G401 (cell line): ENCODE data around the gene PACRG. TPM values are rescaled to one million over a fixed set of nuclear protein-coding genes. Genes with fewer than 3 reads are reported as not detected.

Source experiments
- DNase-seq: peaks from one replicate; pipeline ENCODE4 v3.0.0-alpha.2; 2015; ENCODE audit warnings: low spot score
- in situ Hi-C: cut with HindIII; loops from 2 replicates; pipeline ENCODE4 v1.10.0; 2016; ENCODE audit warnings: low sequenced_read_pairs, mixed read lengths
- total RNA-seq: library from RNA; depleted of rRNA; stranded (reverse); fragments of >200 nt; shearing (Covaris generic); gene quantifications from 2 replicates; pipeline ENCODE4 v1.2.3, GENCODE V29; 2014

The PACRG gene
- total RNA-seq, 1 experiment from 2014 or later, result not detected

GRCh38 chr6:163095401-163095800 lies 367.6 kb downstream of the PACRG start:
- peak; percentile 79 for DNase-seq
- in situ Hi-C loops, result no loop called here

- peak; percentile 88 for DNase-seq
- in situ Hi-C loops, result no loop called here
Observed at GRCh38 chr6:163098827-163099479, 371.2 kb downstream of the PACRG start.

GRCh38 chr6:163099621-163100171 lies 371.9 kb downstream of the PACRG start:
- in situ Hi-C loops, result no loop called here
- no peak for DNase-seq

- in situ Hi-C loops, result no loop called here
- DNase-seq, result no peak
Observed at GRCh38 chr6:163100259-163100658, 372.5 kb downstream of the PACRG start.

- in situ Hi-C loops, result no loop called here
- DNase-seq, result no peak
Observed at GRCh38 chr6:163113358-163113962, 385.7 kb downstream of the PACRG start.

- DNase-seq, result no peak
- in situ Hi-C loops, result no loop called here
Observed at GRCh38 chr6:163118941-163119340, 391.2 kb downstream of the PACRG start.

- DNase-seq, result no peak
- in situ Hi-C loops, result no loop called here
Observed at GRCh38 chr6:163120223-163120622, 392.4 kb downstream of the PACRG start.

GRCh38 chr6:163121270-163121669 lies 393.5 kb downstream of the PACRG start:
- in situ Hi-C loops, result no loop called here
- no peak for DNase-seq

- no peak for DNase-seq
- in situ Hi-C loops, result no loop called here
Observed at GRCh38 chr6:163122365-163122764, 394.6 kb downstream of the PACRG start.

- in situ Hi-C loops, result no loop called here
- DNase-seq, result no peak
Observed at GRCh38 chr6:163123098-163123497, 395.3 kb downstream of the PACRG start.

GRCh38 chr6:163126741-163127140 lies 399.0 kb downstream of the PACRG start:
- no peak for DNase-seq
- in situ Hi-C loops, result no loop called here

GRCh38 chr6:163127587-163127986 lies 399.8 kb downstream of the PACRG start:
- in situ Hi-C loops, result no loop called here
- no peak for DNase-seq

GRCh38 chr6:163128324-163128723 lies 400.6 kb downstream of the PACRG start:
- no peak for DNase-seq
- in situ Hi-C loops, result no loop called here

GRCh38 chr6:163132050-163132750 lies 404.4 kb downstream of the PACRG start:
- DNase-seq, result no peak
- in situ Hi-C loops, result no loop called here

GRCh38 chr6:163133017-163133416 lies 405.2 kb downstream of the PACRG start:
- in situ Hi-C loops, result no loop called here

GRCh38 chr6:163133691-163134090 lies 405.9 kb downstream of the PACRG start:
- no peak for DNase-seq
- in situ Hi-C loops, result no loop called here

More at GRCh38 chr6:163133017-163133416, 405.2 kb downstream of the PACRG start:
- no peak for DNase-seq

GRCh38 chr6:163136681-163137397 lies 409.1 kb downstream of the PACRG start:
- no peak for DNase-seq
- in situ Hi-C loops, result no loop called here

GRCh38 chr6:163137398-163137881 lies 409.7 kb downstream of the PACRG start:
- in situ Hi-C loops, result no loop called here

GRCh38 chr6:163146036-163146435 lies 418.3 kb downstream of the PACRG start:
- in situ Hi-C loops, result no loop called here
- no peak for DNase-seq

More at GRCh38 chr6:163137398-163137881, 409.7 kb downstream of the PACRG start:
- DNase-seq, result no peak
